Hematopoietic multipotent progenitor cell (in vitro differentiated cells): ENCODE measurements around the gene SSBP3. TPM values are rescaled to one million over a fixed set of nuclear protein-coding genes. Genes with fewer than 3 reads are reported as not detected.
A peak's percentile ranks its signal among the peaks of the same experiment; 100 is the strongest.

Source experiments
- DNase-seq, 3 donors: peaks; one replicate each; pipeline ENCODE4 v3.0.0-alpha.2; 2011 to 2015; ENCODE audit warnings: low read depth in 2 of 3, low spot score in 2 of 3
- total RNA-seq: library from RNA; depleted of rRNA; stranded (reverse); fragments of >200 nt; gene quantifications from one replicate; pipeline ENCODE4 v1.2.3, GENCODE V29; 2012

SSBP3 gene
- total RNA-seq, 1 donor = 72.4 TPM

- DNase-seq = no peak
These were observed 4.2 kb upstream of the SSBP3 start for GRCh38 chr1:54410359-54410758.

- no peak for DNase-seq
These were observed 3.3 kb upstream of the SSBP3 start for GRCh38 chr1:54409156-54410142.

GRCh38 chr1:54408147-54409066 lies 2.2 kb upstream of the SSBP3 start:
- peak in 1 of 3 donors; percentile 40 for DNase-seq

GRCh38 chr1:54407404-54408146 lies 1.4 kb upstream of the SSBP3 start:
- DNase-seq = peak; percentile 47 to 93 (median 78)

GRCh38 chr1:54407154-54407403 lies 885 bp upstream of the SSBP3 start:
- no peak for DNase-seq

GRCh38 chr1:54405898-54406293 lies 298 bp downstream of the SSBP3 start:
- DNase-seq = no peak

- DNase-seq = no peak
These were observed 976 bp downstream of the SSBP3 start for GRCh38 chr1:54404939-54405897.

GRCh38 chr1:54404263-54404662 lies 1.9 kb downstream of the SSBP3 start:
- DNase-seq = no peak

- no peak for DNase-seq
These were observed 2.4 kb downstream of the SSBP3 start for GRCh38 chr1:54403808-54404261.

GRCh38 chr1:54403405-54403804 lies 2.8 kb downstream of the SSBP3 start:
- no peak for DNase-seq

- DNase-seq = no peak
These were observed 3.3 kb downstream of the SSBP3 start for GRCh38 chr1:54402896-54403295.

- no peak for DNase-seq
These were observed 4.4 kb downstream of the SSBP3 start for GRCh38 chr1:54401799-54402198.

GRCh38 chr1:54400329-54400728 lies 5.9 kb downstream of the SSBP3 start:
- DNase-seq = no peak

- DNase-seq = no peak
These were observed 6.4 kb downstream of the SSBP3 start for GRCh38 chr1:54399765-54400164.

- DNase-seq = no peak
These were observed 7.1 kb downstream of the SSBP3 start for GRCh38 chr1:54398963-54399528.

- DNase-seq = no peak
These were observed 8.2 kb downstream of the SSBP3 start for GRCh38 chr1:54397980-54398379.

GRCh38 chr1:54397090-54397591 lies 9.1 kb downstream of the SSBP3 start:
- DNase-seq = no peak

GRCh38 chr1:54396261-54396933 lies 9.8 kb downstream of the SSBP3 start:
- no peak for DNase-seq
